Forelimb muscle (tissue), 1 donor: ENCODE data around the gene NSMCE4A. TPM values are rescaled to one million over a fixed set of nuclear protein-coding genes. Genes with fewer than 3 reads are reported as not detected.
"Not testable (repeated sequence)": the region's sequence is repeated elsewhere in the genome, so short reads cannot be mapped to it uniquely, and the experiment has no call there.

ENCODE experiments used
- DNase-seq: peaks from one replicate; pipeline ENCODE4 v3.0.0-alpha.2; 2013; ENCODE audit warnings: low read depth
- polyA plus RNA-seq: library from polyadenylated mRNA; unstranded; fragments of 120-200 nt; gene quantifications from one replicate; pipeline ENCODE4 v1.2.1, GENCODE V29; 2013; ENCODE audit not compliant: insufficient read length

Gene NSMCE4A
- polyA plus RNA-seq, 1 donor = 39.9 TPM

- DNase-seq = no peak
Observed at GRCh38 chr10:121988361-121989324, 13.6 kb upstream of the NSMCE4A start, which contains the start of gene TACC2. TSS of gene TACC2 (plus strand) at chr10:121989163. CDS start at chr10:122021982, 32,819 bp downstream.

DNA sequence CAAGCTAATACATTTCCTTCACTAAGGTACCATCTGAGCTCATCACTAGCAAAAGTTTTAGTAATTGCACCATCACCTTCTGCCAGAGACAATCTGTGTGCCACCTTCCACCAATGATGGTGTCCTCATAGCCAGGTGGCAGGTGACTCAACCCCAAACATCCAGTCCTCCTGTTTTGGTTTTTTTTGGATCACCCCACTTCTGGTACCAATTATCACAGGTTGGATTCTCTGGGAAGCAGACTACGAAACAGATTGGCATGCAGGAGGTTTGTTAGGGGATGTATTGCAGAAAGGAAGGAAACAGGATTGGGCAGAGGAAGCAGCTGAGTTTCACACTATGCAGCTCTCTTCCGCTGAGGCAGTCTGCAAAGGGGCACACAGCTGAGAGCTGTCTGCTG is 9.4 kb upstream of the NSMCE4A start:
- no peak for DNase-seq

GRCh38 chr10:121983852-121984251 is 8.8 kb upstream of the NSMCE4A start:
- DNase-seq = no peak

DNA sequence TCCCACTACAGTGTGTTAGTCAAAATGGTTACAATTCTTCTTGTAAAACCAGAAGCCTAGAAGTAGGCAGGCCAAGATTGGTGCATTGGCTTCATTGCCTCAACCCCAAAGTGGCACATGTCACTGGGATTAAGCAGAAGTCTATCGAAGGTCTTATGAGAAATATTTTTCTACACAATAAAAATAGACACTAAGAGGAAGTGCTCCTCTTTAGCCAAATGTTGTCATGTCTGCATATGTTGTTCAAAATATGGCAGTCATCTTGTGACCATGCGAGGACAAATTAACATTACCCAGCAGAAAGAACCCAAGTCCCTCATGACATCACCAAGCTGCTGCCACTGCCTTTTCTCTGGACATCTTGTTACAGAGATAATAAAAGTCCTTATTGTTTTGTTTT is 6.3 kb upstream of the NSMCE4A start:
- DNase-seq = no peak

- DNase-seq = no peak
Observed at GRCh38 chr10:121978511-121978910, 3.5 kb upstream of the NSMCE4A start.

DNA sequence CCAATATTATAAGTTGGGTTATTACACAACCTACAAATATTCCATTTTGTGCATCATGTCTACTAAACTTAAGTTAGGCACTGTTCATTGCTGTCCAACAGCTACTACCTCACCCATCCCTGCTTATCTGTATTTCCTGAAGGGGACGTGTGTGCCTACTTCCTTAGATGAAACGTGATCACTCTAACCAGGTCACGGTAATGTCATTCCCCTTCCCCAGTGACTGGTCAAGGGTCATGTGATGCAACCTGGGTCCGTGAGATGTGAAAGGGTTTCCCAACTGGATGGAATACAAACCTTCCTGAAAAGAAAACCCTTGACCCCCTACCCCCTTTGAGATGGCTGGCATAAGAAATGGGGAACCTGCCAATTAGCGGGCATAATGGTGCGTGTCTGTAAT is 1.6 kb upstream of the NSMCE4A start:
- DNase-seq = no peak

- no peak for DNase-seq
Observed at GRCh38 chr10:121975295-121976086, 474 bp upstream of the NSMCE4A start.

- DNase-seq = no peak
Observed at GRCh38 chr10:121974019-121974534, 940 bp downstream of the NSMCE4A start.

DNA sequence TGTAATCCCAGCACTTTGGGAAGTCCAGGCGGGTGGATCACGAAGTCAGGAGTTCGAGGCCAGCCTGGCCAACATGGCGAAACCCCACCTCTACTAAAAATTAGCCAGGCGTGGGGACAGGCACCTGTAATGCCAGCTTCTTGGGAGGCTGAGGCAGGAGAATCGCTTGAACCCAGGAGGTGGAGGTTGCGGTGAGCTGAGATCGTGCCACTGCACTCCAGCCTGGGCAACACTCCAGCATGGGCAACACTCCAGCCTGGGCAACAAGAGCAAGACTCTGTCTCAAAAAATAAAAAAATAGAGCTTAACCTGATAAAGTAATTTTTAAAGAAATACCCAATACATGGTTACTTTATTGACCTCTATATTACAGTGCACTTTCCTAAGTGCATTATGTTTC is 5.9 kb downstream of the NSMCE4A start:
- not testable (repeated sequence) for DNase-seq

GRCh38 chr10:121965996-121966395 is 9.0 kb downstream of the NSMCE4A start:
- no peak for DNase-seq

DNA sequence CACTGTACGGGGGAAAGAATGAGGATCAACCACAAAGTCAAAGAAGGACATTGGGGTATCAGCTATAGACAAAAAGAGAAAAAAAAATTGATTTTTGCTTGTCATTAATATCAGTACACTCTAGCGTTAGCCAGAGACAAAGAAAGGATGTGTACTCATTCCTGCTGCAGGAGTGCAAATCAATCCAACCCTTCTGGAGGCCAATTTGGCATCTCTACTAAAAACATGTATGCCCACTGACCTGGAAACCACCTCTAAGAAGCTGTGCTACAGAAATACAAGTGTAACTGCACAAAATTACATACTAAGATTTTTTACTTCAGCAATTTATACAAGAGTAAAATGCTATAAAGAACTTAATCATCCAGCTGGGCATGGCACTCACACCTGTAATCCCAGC is 13.6 kb downstream of the NSMCE4A start:
- DNase-seq = no peak

- no peak for DNase-seq
Observed at GRCh38 chr10:121959671-121960070, 15.3 kb downstream of the NSMCE4A start.

- no peak for DNase-seq
Observed at GRCh38 chr10:121956111-121957061, 18.6 kb downstream of the NSMCE4A start.

- no peak for DNase-seq
Observed at GRCh38 chr10:121952226-121952625, 22.8 kb downstream of the NSMCE4A start.

DNA sequence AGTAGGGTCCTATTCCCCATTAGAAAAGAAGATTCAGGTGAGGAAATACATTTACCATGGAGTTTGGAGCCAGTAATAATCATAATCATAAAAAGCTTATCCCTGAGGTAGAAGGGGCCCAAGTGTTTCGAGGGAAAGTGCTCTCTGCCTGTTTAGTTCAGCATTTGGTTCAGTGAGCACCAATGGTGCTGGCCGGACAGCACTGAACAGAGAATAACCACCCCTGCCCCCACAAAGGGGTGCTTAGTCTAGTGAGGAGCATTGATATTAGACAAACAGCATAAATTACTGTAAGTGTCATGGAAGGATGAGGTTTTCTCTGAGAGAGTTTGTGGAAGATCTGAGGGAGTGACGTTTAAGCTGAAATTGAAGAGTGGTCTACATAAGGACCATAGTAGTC is 25.6 kb downstream of the NSMCE4A start:
- DNase-seq = no peak

DNA sequence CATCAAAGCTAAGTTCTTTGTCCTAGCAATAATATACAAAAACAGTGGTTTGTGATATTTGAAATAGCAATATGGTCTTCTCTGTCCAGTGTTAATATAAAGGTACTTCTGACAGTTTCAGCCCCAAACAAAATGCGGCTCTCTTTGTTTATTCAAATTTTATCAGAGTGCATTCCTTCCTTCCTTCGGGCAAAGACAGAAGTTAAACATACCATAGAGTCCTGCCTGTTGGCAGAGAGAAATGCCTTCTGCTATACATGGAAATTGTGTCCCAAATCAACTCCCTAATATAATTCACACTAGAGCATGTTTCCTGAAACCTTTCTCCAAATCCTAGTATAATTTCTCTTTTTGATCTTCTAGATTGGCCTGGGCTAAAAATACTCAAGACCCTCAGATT is 26.0 kb downstream of the NSMCE4A start:
- no peak for DNase-seq

DNA sequence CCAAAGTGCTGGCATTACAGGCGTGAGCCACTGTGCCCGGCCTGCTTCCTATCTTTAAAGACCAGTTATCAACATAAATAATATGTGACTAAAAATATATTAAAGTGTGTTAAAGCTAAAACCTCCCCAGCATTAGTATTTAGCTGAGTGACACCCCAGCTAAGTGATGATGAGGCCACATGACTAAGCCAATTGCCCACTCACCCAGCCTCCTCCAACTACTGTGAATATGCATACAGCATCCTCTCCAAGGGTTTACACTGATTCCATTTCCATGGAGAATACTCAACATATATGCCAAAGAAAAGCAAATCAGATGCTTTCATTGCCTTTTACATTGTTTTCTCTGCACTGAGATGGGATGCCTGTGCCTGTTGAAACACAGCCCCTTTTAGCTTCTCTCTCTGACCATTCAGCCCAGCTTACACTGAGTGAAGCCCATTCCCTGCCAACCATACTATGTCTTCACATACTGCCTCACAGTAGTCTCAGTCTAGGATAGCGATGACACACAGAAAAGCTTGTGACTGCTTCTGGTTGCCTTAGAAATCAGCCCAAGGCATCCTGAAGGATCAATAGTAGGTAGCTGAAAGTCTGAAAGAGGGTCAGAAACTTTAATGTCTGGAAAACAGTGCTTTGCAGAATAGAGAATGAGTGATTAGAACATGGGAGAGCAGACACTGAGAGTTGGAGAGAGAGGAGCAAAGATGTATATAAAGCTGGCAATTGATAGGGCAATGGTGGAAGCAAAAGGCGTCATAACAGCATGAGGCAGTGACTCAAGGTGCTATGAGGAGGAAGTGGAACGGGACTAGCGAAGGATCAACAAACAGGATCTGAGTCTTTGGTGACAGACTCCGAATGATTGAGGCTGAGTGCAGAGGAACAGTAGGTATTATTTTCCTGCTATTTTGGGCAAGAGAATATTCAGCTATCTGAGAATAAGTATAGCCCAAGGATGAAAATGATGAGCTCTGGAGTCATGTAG is 27.4 kb downstream of the NSMCE4A start:
- no peak for DNase-seq

DNA sequence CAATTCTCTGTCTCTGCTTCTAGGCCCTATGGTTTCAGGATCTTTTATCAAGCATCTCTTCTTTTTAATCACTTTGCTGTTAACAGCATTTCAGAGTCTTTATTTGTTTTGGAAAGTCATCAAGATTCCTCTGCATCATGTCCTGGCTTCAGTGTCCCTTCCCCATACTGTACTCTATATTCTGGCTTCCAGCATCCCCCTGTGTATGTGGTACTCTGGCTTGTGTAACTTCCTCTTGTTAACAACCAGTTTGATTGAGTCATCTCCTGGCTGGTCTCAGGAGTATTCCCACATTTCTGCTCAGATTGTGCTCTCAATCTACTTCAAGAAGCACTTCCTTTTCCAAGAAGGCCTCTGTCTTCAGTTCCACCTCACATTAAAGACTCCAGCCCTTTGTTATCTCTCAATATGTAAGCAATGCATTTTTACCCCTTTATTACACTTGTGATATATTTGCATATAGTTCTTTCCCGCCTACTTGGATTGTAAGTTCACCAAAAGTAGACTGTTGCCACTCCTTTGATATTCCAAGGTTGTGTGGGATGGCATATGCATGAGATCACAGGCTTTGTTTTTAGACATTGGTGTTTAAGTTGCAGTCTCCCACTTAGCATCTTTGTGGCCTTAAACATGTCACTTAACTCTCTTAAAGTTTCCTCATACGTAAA is 32.1 kb downstream of the NSMCE4A start:
- no peak for DNase-seq

GRCh38 chr10:121941532-121941931 is 33.5 kb downstream of the NSMCE4A start:
- no peak for DNase-seq
